B cell (primary cell): ENCODE data around the gene MGAT4B. TPM values are rescaled to one million over a fixed set of nuclear protein-coding genes. Genes with fewer than 3 reads are reported as not detected.

Experiments
- ATAC-seq: fragments of 200-7000 bp; cut with Tn5 transposase; one replicate; pipeline ENCODE4 v1.10.0; 2021; ENCODE audit warnings: low read depth, mild to moderate bottlenecking, moderate number of reproducible peaks, moderate library complexity
- CTCF ChIA-PET: fragments of 350-600 bp; sonication (Branson Sonifier 250); formaldehyde crosslinking; loops from one replicate; lab custom pipeline; 2021; ENCODE audit warnings: antibody characterized with exemption, inconsistent platforms; lab: Charles Lee
- POLR2A ChIA-PET: fragments of 350-600 bp; sonication (Branson Sonifier 250); formaldehyde crosslinking; loops from one replicate; lab custom pipeline; 2021; ENCODE audit warnings: antibody characterized with exemption; lab: Charles Lee
- DNase-seq: peaks from one replicate; pipeline ENCODE4 v3.0.0; 2013
- H2AFZ ChIP-seq: 2 replicates; pipeline ENCODE4 v1.6.1; 2012; ENCODE audit warnings: mild to moderate bottlenecking, low read depth, low read length; ENCODE audit not compliant: insufficient read depth, poor library complexity, severe bottlenecking
- H3K27ac ChIP-seq, 2 donors: 1 replicate in 1 of 2; 2 replicates in 1 of 2; pipeline ENCODE4 v1.5.1; 2012 to 2013; ENCODE audit warnings: low read length in 2 of 2, mild to moderate bottlenecking in 2 of 2, moderate library complexity in 1 of 2
- H3K27me3 ChIP-seq, 4 experiments: fragments of 200-600 bp in 1 of 4; sonication (generic) in 1 of 4; replicated peaks in 1 of 4; 1 replicate in 2 of 4; 2 replicates in 2 of 4; pipeline versions ENCODE4 v1.6.1 to v1.7.0; 2013 to 2016; ENCODE audit warnings: low read length in 3 of 4, mild to moderate bottlenecking in 2 of 4, mixed read lengths in 1 of 4, moderate library complexity in 1 of 4; ENCODE audit not compliant: insufficient read depth in 4 of 4, control insufficient read depth in 3 of 4; ENCODE audit errors: control extremely low read depth in 1 of 4
- H3K36me3 ChIP-seq, 2 experiments: replicated peaks in 1 of 2; 1 replicate in 1 of 2; 2 replicates in 1 of 2; pipeline versions ENCODE4 v1.6.1 to v1.7.1; 2013; ENCODE audit warnings: low read length in 1 of 2; ENCODE audit not compliant: insufficient read depth in 2 of 2, control insufficient read depth in 1 of 2; ENCODE audit errors: control extremely low read depth in 1 of 2, extremely low read depth in 1 of 2
- H3K4me1 ChIP-seq, 2 donors: fragments of 200-600 bp in 1 of 2; sonication (generic) in 1 of 2; 1 replicate in 1 of 2; 2 replicates in 1 of 2; pipeline versions ENCODE4 v1.5.1 to v1.6.1; 2013 to 2017; ENCODE audit warnings: low read length in 2 of 2; ENCODE audit not compliant: control insufficient read depth in 2 of 2, insufficient read depth in 2 of 2
- H3K4me2 ChIP-seq: replicated peaks from 2 replicates; pipeline ENCODE3; 2012; ENCODE audit warnings: mild to moderate bottlenecking, low read depth, low read length; ENCODE audit not compliant: poor library complexity, severe bottlenecking
- H3K4me3 ChIP-seq, 5 experiments: fragments of 200-600 bp in 1 of 5; sonication (generic) in 1 of 5; 1 replicate in 3 of 5; 2 replicates in 2 of 5; pipeline versions ENCODE4 v1.5.1 to v1.7.0; 2011 to 2016; ENCODE audit warnings: low read length in 4 of 5, mild to moderate bottlenecking in 4 of 5, low read depth in 2 of 5, control low read depth in 1 of 5, moderate library complexity in 1 of 5; ENCODE audit not compliant: insufficient read depth in 1 of 5; ENCODE audit errors: control extremely low read depth in 1 of 5, extremely low read depth in 1 of 5
- H3K79me2 ChIP-seq: fragments of 200-600 bp; sonication (generic); one replicate; pipeline ENCODE4 v1.6.0; 2016; ENCODE audit warnings: low read length; ENCODE audit not compliant: control insufficient read depth, insufficient read depth
- H3K9ac ChIP-seq: fragments of 200-600 bp; sonication (generic); 2 replicates; pipeline ENCODE4 v1.6.1; 2017; ENCODE audit warnings: mild to moderate bottlenecking, low read length, moderate library complexity
- H3K9me3 ChIP-seq, 3 donors: one replicate each; pipeline versions ENCODE4 v1.6.1 to v1.7.1; 2013; ENCODE audit warnings: low read length in 2 of 3; ENCODE audit not compliant: control insufficient read depth in 2 of 3, insufficient read depth in 1 of 3; ENCODE audit errors: control extremely low read depth in 1 of 3
- H4K20me1 ChIP-seq: 2 replicates; pipeline ENCODE4 v1.6.0; 2012; ENCODE audit warnings: mild to moderate bottlenecking, low read length; ENCODE audit not compliant: insufficient read depth, control insufficient read depth, poor library complexity, severe bottlenecking
- H3K27ac Mint-ChIP-seq: one replicate; pipeline ENCODE4 v1.8.0; 2021; ENCODE audit warnings: mixed read lengths
- H3K27me3 Mint-ChIP-seq: one replicate; pipeline ENCODE4 v1.8.0; 2021; ENCODE audit warnings: mixed read lengths
- H3K4me1 Mint-ChIP-seq: one replicate; pipeline ENCODE4 v1.8.0; 2021; ENCODE audit warnings: mixed read lengths
- H3K4me3 Mint-ChIP-seq: one replicate; pipeline ENCODE4 v1.8.0; 2021; ENCODE audit warnings: mixed read lengths
- H3K9me3 Mint-ChIP-seq: one replicate; pipeline ENCODE4 v1.8.0; 2022; ENCODE audit warnings: mixed read lengths; ENCODE audit not compliant: insufficient read depth
- CTCF ChIP-seq: fragments of 200-600 bp; IDR thresholded peaks from one replicate; pipeline ENCODE4 v1.8.0; 2022; ENCODE audit warnings: antibody characterized with exemption, mild to moderate bottlenecking
- EZH2 ChIP-seq: IDR thresholded peaks from 2 replicates; pipeline ENCODE4 v1.6.1; 2012; ENCODE audit warnings: borderline replicate concordance, low read depth, mild to moderate bottlenecking, moderate library complexity, low read length; ENCODE audit not compliant: insufficient read depth, poor library complexity, severe bottlenecking
- WGBS: methylation state at CpG from one replicate; pipeline ENCODE4 v1.1.5; 2013; ENCODE audit warnings: missing lambda C conversion rate; ENCODE audit not compliant: insufficient coverage; 5-methylcytosine and 5-hydroxymethylcytosine counted together
- intact Hi-C: fragments of 100-400 bp; cut with micrococcal nuclease; formaldehyde crosslinking; loops from one replicate; pipeline ENCODE4 v1.10.0; 2022
- polyA plus RNA-seq: library from polyadenylated mRNA; depleted of rRNA; stranded (reverse); fragments of >200 nt; gene quantifications from 2 replicates; pipeline ENCODE4 v1.2.3, GENCODE V29; 2012
- total RNA-seq, 2 donors: library from RNA; stranded (reverse); fragments of 120-200 nt in 1 of 2; gene quantifications; 1 replicate in 1 of 2; 2 replicates in 1 of 2; pipeline versions ENCODE4 v1.2.3 to v1.2.4, GENCODE V29; 2013 to 2022

MGAT4B gene
- total and polyA plus RNA-seq, 2 donors (not counting 1 experiment from before 2014, with no cell fraction given) = 105 to 165 TPM

- CTCF ChIA-PET = no interaction called here
- WGBS = 88% methylated on average over 10 of the region's 14 CpGs
- H3K9ac ChIP-seq = peak overlapping the region; percentile 98
- H4K20me1 ChIP-seq = peaks cover 24% of the 10 kb centered on the region
- no peaks in the 10 kb centered on the region for H3K9me3 Mint-ChIP-seq
- peak overlapping the region; percentile 96 for H3K27ac Mint-ChIP-seq
- intact Hi-C loops = loop anchor here (5.0 kb wide), 2 partner anchors 254 to 266 kb away; partner anchors contain the start of genes RNF130 and RUFY1
- peaks cover 50% of the 10 kb centered on the region for H3K4me1 Mint-ChIP-seq
- peaks cover 0 to 3% (median 0%) of the 10 kb centered on the region in 3 donors for H3K9me3 ChIP-seq
- H3K27me3 ChIP-seq = peaks cover 0 to 6% (median 0%) of the 10 kb centered on the region in 4 experiments
- H3K4me3 ChIP-seq = peak overlapping the region in 4 of 5 experiments; percentile 38 to 59 (median 50)
- H3K4me1 ChIP-seq = peaks cover 40 to 52% of the 10 kb centered on the region in 2 donors
- H3K36me3 ChIP-seq = peaks cover 0 to 10% of the 10 kb centered on the region in 2 experiments
- peaks cover 39% of the 10 kb centered on the region for H3K79me2 ChIP-seq
- peak overlapping the region; percentile 66 for H2AFZ ChIP-seq
- peak overlapping the region; percentile 91 for H3K4me3 Mint-ChIP-seq
- no peaks in the 10 kb centered on the region for H3K27me3 Mint-ChIP-seq
- H3K4me2 ChIP-seq = peak overlapping the region; percentile 98
- POLR2A ChIA-PET = interaction anchor here (1.9 to 3.4 kb wide), 2 partner anchors 11 to 22 kb away, joined by 8 to 44 read pairs; partner anchors contain the start of gene MGAT4B
- DNase-seq = peak; percentile 44
- TF ChIP-seq CTCF (no peak), EZH2 (no peak)
- H3K27ac ChIP-seq = peak overlapping the region; percentile 73 to 98
- ATAC-seq = no peak
These were observed 11.5 kb upstream of the MGAT4B start for GRCh38 chr5:179817890-179818745.
